ENCODE data around the gene MTF2.
"Not testable (repeated sequence)": the region's sequence is repeated elsewhere in the genome, so short reads cannot be mapped to it uniquely, and the experiment has no call there.

MTF2 gene

DNA sequence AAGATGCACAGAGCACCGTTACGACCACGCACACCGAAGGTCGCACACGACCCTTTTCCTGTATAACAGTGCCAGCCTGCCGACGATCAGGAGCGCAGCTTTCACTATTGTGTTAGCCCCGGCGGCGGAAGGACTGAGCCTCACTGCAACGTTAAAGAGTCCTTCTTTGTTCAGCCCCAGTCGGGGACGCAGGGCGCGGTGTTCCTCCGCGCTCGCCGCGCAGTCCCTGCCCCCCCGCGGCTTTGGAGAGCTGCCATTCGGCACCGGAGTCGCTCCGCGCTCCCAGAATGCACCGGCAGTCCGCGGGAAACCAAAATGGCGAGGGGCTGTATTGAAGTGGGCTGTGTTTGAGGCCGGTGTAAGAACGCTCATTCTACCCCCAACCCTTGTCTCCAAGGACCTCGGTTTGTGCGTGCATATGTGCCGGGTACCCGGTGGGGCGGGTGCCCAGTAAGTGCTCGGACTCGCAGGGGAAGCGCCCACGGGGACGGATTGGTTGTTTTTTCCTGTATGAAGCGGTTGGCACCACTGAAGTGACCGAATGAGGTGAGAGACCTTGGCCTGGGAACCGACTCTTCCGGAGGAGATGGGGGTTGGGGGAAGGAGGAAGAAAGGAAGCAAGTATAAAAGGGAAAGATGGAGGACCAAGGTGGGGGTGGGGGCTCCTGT is at the start of gene MTF2:
Gene MTF2 (plus strand): TSS at position 298 of the 669 bp plus-strand sequence. CDS start 244 bp downstream, at position 542.
- Mint-ChIP-seq H3K27ac (peak within 1 kb of the TSS; percentile 91), H3K36me3 (ENCODE audit: low read depth) (peaks cover 25% of the 10 kb centered on the region), H3K9me3 (no peaks in the 10 kb centered on the region), H3K27me3 (no peaks in the 10 kb centered on the region), H3K4me3 (peak within 1 kb of the TSS; percentile 91), H3K4me1 (ENCODE audit: low read depth) (peaks cover 48% of the 10 kb centered on the region)
- intact Hi-C loops (cut with micrococcal nuclease): loop anchor here (1.0 to 10.0 kb wide), 2 partner anchors 101 to 266 kb away; partner anchors contain the start of genes CCDC18, DR1 and TMED5

DNA sequence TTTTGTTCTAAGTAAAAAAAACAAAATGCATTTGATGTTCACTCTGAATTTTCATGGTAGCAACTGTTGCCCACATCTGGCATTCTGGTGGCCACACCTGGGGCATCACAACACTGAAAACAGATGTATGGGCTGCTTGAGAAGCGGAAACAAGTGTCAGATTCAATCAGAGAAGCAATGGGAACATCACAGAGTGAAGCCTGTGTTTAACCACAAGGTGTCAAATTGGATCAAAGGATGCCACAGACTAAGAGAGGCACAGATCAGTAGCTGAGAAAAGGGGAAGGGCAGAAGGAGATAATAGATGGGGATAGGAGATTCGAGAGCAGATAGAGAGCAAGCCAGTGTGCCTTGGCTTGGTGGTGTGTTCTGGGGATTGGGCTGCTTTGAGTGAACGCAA is 49.8 kb upstream of the MTF2 start:
- Mint-ChIP-seq H3K27ac (no peak overlapping the region), H3K27me3 (no peaks in the 10 kb centered on the region), H3K36me3 (ENCODE audit: low read depth) (no peaks in the 10 kb centered on the region), H3K4me1 (ENCODE audit: low read depth) (peaks cover 22% of the 10 kb centered on the region), H3K9me3 (no peaks in the 10 kb centered on the region), H3K4me3 (no peak overlapping the region)
- intact Hi-C loops (cut with micrococcal nuclease): no loop called here

- peaks cover 22% of the 10 kb centered on the region for H3K4me1 Mint-ChIP-seq (ENCODE audit: low read depth)
- H3K4me3 Mint-ChIP-seq; H3K9me3 Mint-ChIP-seq; H3K27me3 Mint-ChIP-seq; intact Hi-C loops (cut with micrococcal nuclease); H3K36me3 Mint-ChIP-seq (ENCODE audit: low read depth); H3K27ac Mint-ChIP-seq: not testable (repeated sequence)
Observed at GRCh38 chr1:93030191-93030590, 48.9 kb upstream of the MTF2 start.

DNA sequence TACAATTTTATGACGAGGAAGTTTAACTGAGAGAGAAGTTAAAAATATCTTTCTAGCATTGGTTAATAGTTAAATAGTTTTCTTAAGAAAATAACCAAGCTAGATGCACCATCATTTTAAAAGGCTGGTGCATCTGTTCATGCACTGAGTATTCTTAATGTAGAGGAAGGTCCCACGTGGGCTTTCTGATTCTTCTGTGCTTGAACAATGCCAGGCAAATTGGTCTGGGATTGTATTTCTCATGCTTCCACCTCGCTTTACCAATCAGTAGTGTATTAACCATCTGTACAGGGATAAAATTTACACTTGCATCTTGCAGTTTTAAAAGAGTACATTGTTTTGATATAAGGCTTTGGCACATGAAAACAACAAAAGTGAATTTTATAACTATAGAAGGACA is 47.4 kb upstream of the MTF2 start:
- no peak overlapping the region for H3K27ac Mint-ChIP-seq
- intact Hi-C loops (cut with micrococcal nuclease): no loop called here

DNA sequence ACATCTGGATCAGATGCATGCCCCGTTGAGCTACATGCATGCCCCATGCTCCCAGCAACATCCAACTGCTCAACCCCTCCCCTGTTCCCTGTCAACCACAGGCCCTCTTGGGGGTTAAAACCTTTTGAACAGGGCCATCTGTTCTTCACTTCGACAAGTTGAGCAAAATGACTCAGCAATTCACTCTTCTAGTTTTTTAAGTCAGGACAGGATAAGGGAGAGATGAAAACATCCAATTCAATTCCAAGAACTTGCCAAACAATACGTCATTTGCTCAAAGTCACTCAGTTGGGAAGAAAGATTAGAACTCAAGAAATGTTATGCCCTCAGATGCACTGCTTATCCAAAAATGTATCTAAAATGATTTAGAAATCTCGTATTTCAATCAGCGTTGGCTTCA is 46.1 kb upstream of the MTF2 start:
- Mint-ChIP-seq H3K27me3 (no peaks in the 10 kb centered on the region), H3K36me3 (ENCODE audit: low read depth) (no peaks in the 10 kb centered on the region), H3K4me3 (no peak overlapping the region), H3K9me3 (no peaks in the 10 kb centered on the region), H3K27ac (peak overlapping the region; percentile 65), H3K4me1 (ENCODE audit: low read depth) (peaks cover 25% of the 10 kb centered on the region)
- intact Hi-C loops (cut with micrococcal nuclease): no loop called here

More for the DNA sequence above, 47.4 kb upstream of the MTF2 start:
- Mint-ChIP-seq H3K36me3 (ENCODE audit: low read depth) (no peaks in the 10 kb centered on the region), H3K4me1 (ENCODE audit: low read depth) (peaks cover 17% of the 10 kb centered on the region), H3K9me3 (no peaks in the 10 kb centered on the region), H3K4me3 (no peak overlapping the region), H3K27me3 (no peaks in the 10 kb centered on the region)

DNA sequence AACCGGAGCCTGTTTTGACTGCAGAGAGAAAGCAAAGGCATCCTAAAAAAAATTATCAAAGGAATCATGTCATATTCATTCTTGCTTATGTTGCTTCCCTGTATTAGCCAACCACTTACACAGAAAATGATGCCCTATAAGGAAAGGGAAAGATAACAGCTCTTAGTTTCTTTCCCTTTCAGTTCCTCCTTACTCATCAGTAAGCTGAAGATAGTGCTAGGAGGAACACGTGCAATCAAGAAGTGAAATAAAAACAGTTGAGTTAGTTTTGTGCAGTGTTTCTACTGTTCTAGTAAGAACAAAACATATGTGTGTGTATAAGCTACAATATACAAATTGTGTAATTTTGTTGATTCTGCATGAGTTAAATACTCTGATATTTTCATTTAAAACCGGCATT is 45.3 kb upstream of the MTF2 start:
- no peaks in the 10 kb centered on the region for H3K27me3 Mint-ChIP-seq
- no peaks in the 10 kb centered on the region for H3K9me3 Mint-ChIP-seq
- peak overlapping the region; percentile 65 for H3K27ac Mint-ChIP-seq
- H3K4me1 Mint-ChIP-seq (ENCODE audit: low read depth): peaks cover 30% of the 10 kb centered on the region
- intact Hi-C loops (cut with micrococcal nuclease): no loop called here
- H3K36me3 Mint-ChIP-seq (ENCODE audit: low read depth): no peaks in the 10 kb centered on the region
- H3K4me3 Mint-ChIP-seq: no peak overlapping the region

DNA sequence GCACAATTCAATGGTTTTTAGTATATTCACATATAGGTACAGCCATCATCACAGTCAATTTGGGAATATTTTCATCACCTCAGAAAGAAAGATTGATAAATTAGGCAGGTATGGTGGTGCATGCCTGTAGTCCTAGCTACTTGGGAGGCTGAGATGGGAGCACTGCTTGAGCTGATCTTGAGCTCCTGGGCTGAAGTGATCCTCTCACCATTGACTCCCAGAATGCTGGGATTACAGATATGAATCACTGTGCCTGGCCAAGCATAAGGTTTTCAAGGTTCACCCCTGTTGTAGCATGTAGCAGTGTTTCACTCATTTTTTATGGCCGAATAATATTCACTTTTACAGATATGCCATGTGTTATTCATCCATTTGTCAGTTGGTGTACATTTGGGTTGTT is 44.7 kb upstream of the MTF2 start:
- no peaks in the 10 kb centered on the region for H3K9me3 Mint-ChIP-seq
- no peak overlapping the region for H3K27ac Mint-ChIP-seq
- H3K4me3 Mint-ChIP-seq: no peak overlapping the region
- peaks cover 27% of the 10 kb centered on the region for H3K4me1 Mint-ChIP-seq (ENCODE audit: low read depth)
- H3K27me3 Mint-ChIP-seq: no peaks in the 10 kb centered on the region
- H3K36me3 Mint-ChIP-seq (ENCODE audit: low read depth): no peaks in the 10 kb centered on the region
- intact Hi-C loops (cut with micrococcal nuclease): no loop called here

DNA sequence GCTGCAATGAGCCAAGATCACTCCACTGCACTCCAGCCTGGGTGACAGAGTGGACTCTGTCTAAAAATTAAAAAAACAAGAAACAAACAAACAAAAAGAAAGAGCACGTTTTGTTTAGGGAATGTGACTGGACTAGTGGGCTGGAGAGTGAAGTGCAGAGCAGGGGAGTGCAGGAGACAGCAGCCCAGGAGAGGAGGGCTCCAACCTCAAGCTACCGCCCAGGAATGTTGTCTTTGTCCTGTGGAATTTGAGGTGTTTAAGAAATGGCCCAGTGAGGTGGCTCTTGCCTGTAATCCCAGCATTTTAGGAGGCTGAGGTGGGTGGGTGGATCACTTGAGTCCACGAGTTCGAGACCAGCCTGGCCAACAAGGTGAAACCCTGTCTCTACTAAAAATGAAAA is 42.4 kb upstream of the MTF2 start:
- intact Hi-C loops (cut with micrococcal nuclease): no loop called here
- Mint-ChIP-seq H3K9me3 (no peaks in the 10 kb centered on the region), H3K27ac (no peak overlapping the region), H3K36me3 (ENCODE audit: low read depth) (no peaks in the 10 kb centered on the region), H3K4me3 (no peak overlapping the region), H3K27me3 (no peaks in the 10 kb centered on the region), H3K4me1 (ENCODE audit: low read depth) (peaks cover 25% of the 10 kb centered on the region)

DNA sequence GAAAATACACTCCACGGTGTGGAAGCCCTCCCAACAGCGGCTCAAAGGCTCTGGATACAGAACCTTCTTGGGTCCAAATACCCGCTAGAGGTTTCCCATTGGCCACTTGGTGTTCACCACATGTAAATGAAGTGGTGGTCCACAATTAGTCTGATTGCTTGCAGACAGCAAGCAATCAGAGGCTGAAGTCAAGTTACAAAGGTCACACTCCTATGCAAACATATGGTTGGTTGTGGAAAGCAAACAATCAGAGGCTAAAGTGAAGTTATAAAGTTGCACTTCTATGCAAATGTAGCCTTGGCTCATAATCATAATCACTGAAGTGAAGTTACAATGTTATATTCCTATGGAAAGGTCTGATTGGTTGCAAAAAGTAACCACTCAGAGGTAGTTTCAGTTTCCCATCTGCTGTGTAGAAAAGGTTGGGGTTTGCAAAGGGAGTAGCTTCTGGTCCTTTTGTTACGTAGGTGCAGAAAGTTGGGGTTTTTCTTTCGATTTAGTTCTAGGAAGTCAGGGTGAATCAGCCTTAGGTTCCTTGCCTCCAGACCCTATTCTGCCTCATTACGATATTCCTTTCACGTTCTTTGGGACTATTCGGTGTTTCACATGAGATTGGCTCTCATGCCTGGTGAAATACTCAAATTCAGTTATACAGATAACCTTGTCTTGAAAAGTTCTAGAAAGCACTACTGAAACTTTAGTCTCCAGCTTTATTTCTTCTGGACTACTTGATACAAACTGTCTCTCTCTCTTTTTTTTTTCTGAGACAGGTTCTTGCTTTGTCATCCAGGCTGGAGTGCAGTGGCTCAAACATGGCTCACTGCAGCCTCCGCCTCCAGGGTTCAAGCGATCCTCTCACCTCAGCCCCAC is 36.7 kb upstream of the MTF2 start:
- Mint-ChIP-seq H3K27me3 (no peaks in the 10 kb centered on the region), H3K4me1 (ENCODE audit: low read depth) (peaks cover 11% of the 10 kb centered on the region), H3K4me3 (no peak overlapping the region), H3K9me3 (no peaks in the 10 kb centered on the region), H3K27ac (no peak overlapping the region), H3K36me3 (ENCODE audit: low read depth) (no peaks in the 10 kb centered on the region)
- intact Hi-C loops (cut with micrococcal nuclease): no loop called here

GRCh38 chr1:93043057-93043557 is 36.0 kb upstream of the MTF2 start:
- H3K36me3 Mint-ChIP-seq (ENCODE audit: low read depth): no peaks in the 10 kb centered on the region
- H3K4me1 Mint-ChIP-seq (ENCODE audit: low read depth): peaks cover 5% of the 10 kb centered on the region
- H3K27ac Mint-ChIP-seq: no peak overlapping the region
- H3K9me3 Mint-ChIP-seq: no peaks in the 10 kb centered on the region
- H3K4me3 Mint-ChIP-seq: no peak overlapping the region
- intact Hi-C loops (cut with micrococcal nuclease): no loop called here
- no peaks in the 10 kb centered on the region for H3K27me3 Mint-ChIP-seq

- Mint-ChIP-seq H3K27me3 (no peaks in the 10 kb centered on the region), H3K4me3 (no peak overlapping the region), H3K4me1 (ENCODE audit: low read depth) (no peaks in the 10 kb centered on the region), H3K9me3 (no peaks in the 10 kb centered on the region), H3K27ac (no peak overlapping the region), H3K36me3 (ENCODE audit: low read depth) (no peaks in the 10 kb centered on the region)
- intact Hi-C loops (cut with micrococcal nuclease): no loop called here
Observed at GRCh38 chr1:93047618-93048017, 31.5 kb upstream of the MTF2 start.

DNA sequence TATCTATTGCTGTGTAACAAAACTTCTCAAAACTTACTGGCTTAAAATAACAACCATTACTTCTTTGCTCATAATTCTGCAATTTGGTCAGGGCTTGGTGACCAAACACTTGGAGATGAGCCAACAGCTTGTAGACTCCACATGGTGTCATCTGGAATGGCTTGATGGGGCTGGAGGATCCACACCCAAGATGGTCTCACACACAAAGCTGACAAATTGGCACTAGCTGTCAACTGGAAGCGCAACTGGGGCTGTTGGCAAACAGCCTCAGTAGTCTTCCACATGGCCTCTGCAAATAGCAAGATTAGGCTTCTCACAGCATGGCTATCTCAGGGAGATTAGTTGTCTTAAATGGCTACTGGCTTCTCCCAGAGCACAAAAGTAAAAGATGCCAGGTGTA is 27.1 kb upstream of the MTF2 start:
- Mint-ChIP-seq H3K4me1 (ENCODE audit: low read depth) (peaks cover 5% of the 10 kb centered on the region), H3K36me3 (ENCODE audit: low read depth) (no peaks in the 10 kb centered on the region), H3K9me3 (no peaks in the 10 kb centered on the region), H3K4me3 (no peak overlapping the region), H3K27me3 (peaks cover 5% of the 10 kb centered on the region), H3K27ac (no peak overlapping the region)
- intact Hi-C loops (cut with micrococcal nuclease): no loop called here

DNA sequence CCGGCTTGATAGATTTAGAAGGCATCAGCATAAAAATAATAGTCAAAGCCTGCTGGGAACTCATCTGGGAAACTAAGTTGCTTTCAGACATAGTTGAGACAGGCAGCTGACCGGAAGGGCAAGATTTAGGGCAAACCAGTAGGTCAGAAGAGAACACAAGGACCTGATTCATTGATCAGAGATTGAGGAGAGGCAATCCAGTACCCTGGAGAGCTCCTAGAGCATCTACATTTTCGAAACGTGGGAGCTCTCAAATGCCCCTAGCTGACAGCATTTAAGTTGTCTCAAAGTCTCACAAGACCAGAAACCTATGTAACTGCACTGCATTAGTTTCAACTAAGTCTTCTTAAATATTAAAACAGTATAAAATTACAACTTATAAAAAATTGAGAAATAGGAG is 22.9 kb upstream of the MTF2 start:
- Mint-ChIP-seq H3K4me3 (no peak overlapping the region), H3K27ac (no peak overlapping the region), H3K4me1 (ENCODE audit: low read depth) (peaks cover 5% of the 10 kb centered on the region), H3K27me3 (peaks cover 15% of the 10 kb centered on the region), H3K9me3 (no peaks in the 10 kb centered on the region), H3K36me3 (ENCODE audit: low read depth) (no peaks in the 10 kb centered on the region)
- intact Hi-C loops (cut with micrococcal nuclease): no loop called here

GRCh38 chr1:93056649-93057048 is 22.4 kb upstream of the MTF2 start:
- H3K36me3 Mint-ChIP-seq (ENCODE audit: low read depth): no peaks in the 10 kb centered on the region
- H3K27ac Mint-ChIP-seq: no peak overlapping the region
- peaks cover 5% of the 10 kb centered on the region for H3K4me1 Mint-ChIP-seq (ENCODE audit: low read depth)
- H3K4me3 Mint-ChIP-seq: no peak overlapping the region
- intact Hi-C loops (cut with micrococcal nuclease): no loop called here
- no peaks in the 10 kb centered on the region for H3K9me3 Mint-ChIP-seq
- peaks cover 15% of the 10 kb centered on the region for H3K27me3 Mint-ChIP-seq
